HepG2 (cell line): ENCODE data around the gene HINT2. TPM values are rescaled to one million over a fixed set of nuclear protein-coding genes. Genes with fewer than 3 reads are reported as not detected.

Source experiments
- AKAP8 ChIP-seq: sonication (generic); formaldehyde crosslinking; IDR thresholded peaks from 2 replicates; pipeline ENCODE4 v1.5.1; 2020; ENCODE audit warnings: mild to moderate bottlenecking, missing genetic modification reagents
- ARID4A ChIP-seq: sonication (generic); formaldehyde crosslinking; IDR thresholded peaks from 2 replicates; pipeline ENCODE4 v1.5.0; 2020; ENCODE audit warnings: mild to moderate bottlenecking, missing genetic modification reagents, borderline replicate concordance
- ESRRA ChIP-seq: sonication (generic); formaldehyde crosslinking; IDR thresholded peaks from 2 replicates; pipeline ENCODE4 v1.5.1; 2020; ENCODE audit warnings: mild to moderate bottlenecking, low read depth, missing genetic modification reagents
- IKZF1 ChIP-seq: fragments of 450-650 bp; IDR thresholded peaks from 2 replicates; pipeline ENCODE4 v1.7.1; 2016
- IRF9 ChIP-seq: sonication (generic); formaldehyde crosslinking; IDR thresholded peaks from 2 replicates; pipeline ENCODE4 v1.8.0; 2022; ENCODE audit warnings: missing genetic modification reagents, mild to moderate bottlenecking, borderline replicate concordance
- MBNL3 ChIP-seq: fragments of 250-450 bp; sonication (Bioruptor Pico); conservative IDR thresholded peaks from 2 replicates; pipeline ENCODE4 v1.8.0; 2022; ENCODE audit warnings: mild to moderate bottlenecking, inconsistent platforms
- MLXIP ChIP-seq: sonication (generic); formaldehyde crosslinking; IDR thresholded peaks from 2 replicates; pipeline ENCODE4 v1.9.0; 2021; ENCODE audit warnings: missing genetic modification reagents, borderline replicate concordance
- RERE ChIP-seq: IDR thresholded peaks from 2 replicates; pipeline ENCODE4 v1.6.1; 2016; ENCODE audit warnings: low read depth, missing genetic modification reagents, missing compliant biosample characterization
- RFX5 ChIP-seq: IDR thresholded peaks from 2 replicates; pipeline ENCODE4 v1.6.1; 2011; ENCODE audit warnings: low read depth, low read length, improper control_type of control experiment
- TBL1XR1 ChIP-seq: fragments of 150-350 bp; IDR thresholded peaks from 2 replicates; pipeline ENCODE4 v1.6.1; 2014; ENCODE audit warnings: borderline replicate concordance, low read length; ENCODE audit not compliant: partially characterized antibody
- ZFP1 ChIP-seq: IDR thresholded peaks from 2 replicates; pipeline ENCODE4 v1.6.1; 2016
- ZNF230 ChIP-seq: sonication (generic); formaldehyde crosslinking; IDR thresholded peaks from 2 replicates; pipeline ENCODE4 v1.4.0; 2020; ENCODE audit warnings: mild to moderate bottlenecking, missing genetic modification reagents
- ZNF232 ChIP-seq: sonication (generic); formaldehyde crosslinking; IDR thresholded peaks from 2 replicates; pipeline ENCODE4 v1.4.0; 2020; ENCODE audit warnings: missing genetic modification reagents, borderline replicate concordance
- ZNF484 ChIP-seq: sonication (generic); formaldehyde crosslinking; IDR thresholded peaks from 2 replicates; pipeline ENCODE4 v1.5.1; 2020; ENCODE audit warnings: mild to moderate bottlenecking, low read depth, missing genetic modification reagents, borderline replicate concordance
- ZSCAN20 ChIP-seq: sonication (generic); formaldehyde crosslinking; IDR thresholded peaks from 2 replicates; pipeline ENCODE4 v1.4.0; 2020; ENCODE audit warnings: missing genetic modification reagents, mild to moderate bottlenecking, borderline replicate concordance
- polyA plus RNA-seq, 8 experiments: library from polyadenylated mRNA; depleted of rRNA in 3 of 8; stranded (reverse) in 7 of 8; unstranded in 1 of 8; fragments of >200 nt; fragmentation: Illumina TruSeq in 4 of 8; extraction: Trizol in 4 of 8; gene quantifications; 2 replicates each; pipeline versions ENCODE4 v1.2.1 to v1.2.3, GENCODE V29; 2011 to 2016; ENCODE audit warnings: low read depth in 4 of 8, missing spikeins in 1 of 8, mixed read lengths in 1 of 8; ENCODE audit not compliant: insufficient read depth in 1 of 8
- total RNA-seq, 5 experiments: library from RNA; depleted of rRNA; stranded (reverse); fragments of >200 nt; fragmentation: Illumina TruSeq; extraction: Trizol; gene quantifications; 2 replicates each; pipeline ENCODE4 v1.2.3, GENCODE V29; 2016; ENCODE audit warnings: low read depth in 1 of 5

HINT2 gene
- total and polyA plus RNA-seq, 2 of the 13 experiments (the other 11 are each of a cell fraction or from before 2014, with no cell fraction given) = 37.9 to 56.2 TPM

- TF ChIP-seq IRF9 (CRISPR knock-in tag) (0 out of 2 replicates have a peak, but pooled peaks have one; percentile 82), ZSCAN20 (CRISPR knock-in tag) (no peak), AKAP8 (no peak; the same call in 1 of the 2 replicates), TBL1XR1 (no peak), ZNF230 (no peak; the same call in 1 of the 2 replicates), IKZF1 (no peak), ZNF484 (CRISPR knock-in tag) (no peak), ARID4A (CRISPR knock-in tag) (0 out of 2 replicates have a peak, but pooled peaks have one; percentile 30), ZFP1 (CRISPR knock-in tag) (no peak), MBNL3 (CRISPR knock-in tag) (no peak), RERE (CRISPR knock-in tag) (no peak), RFX5 (no peak), MLXIP (CRISPR knock-in tag) (no peak), ZNF232 (CRISPR knock-in tag) (peak; percentile 61; the same call in 1 of the 2 replicates), ESRRA (CRISPR knock-in tag) (no peak; the same call in 1 of the 2 replicates)
Observed at GRCh38 chr9:35814106-35814840, 569 bp downstream of the HINT2 start (continued).
